GM12878 (cell line): ENCODE data around the gene COL27A1.

Experiments
- CHD2 ChIP-seq: IDR thresholded peaks from 2 replicates; pipeline ENCODE4 v1.6.1; 2011; ENCODE audit warnings: low read depth, low read length, improper control_type of control experiment, borderline replicate concordance
- CTCF ChIP-seq, 3 experiments: IDR thresholded peaks in 2 of 3; conservative IDR thresholded peaks in 1 of 3; 2 replicates each; pipeline ENCODE4 v1.5.1; 2011; ENCODE audit warnings: low read depth in 3 of 3, low read length in 3 of 3, mild to moderate bottlenecking in 3 of 3, control low read depth in 2 of 3, moderate library complexity in 2 of 3, inconsistent platforms in 1 of 3, mixed read lengths in 1 of 3; ENCODE audit not compliant: control insufficient read depth in 2 of 3, insufficient read depth in 1 of 3; ENCODE audit errors: extremely low read depth in 1 of 3
- E2F8 ChIP-seq: fragments of 450-650 bp; IDR thresholded peaks from 2 replicates; pipeline ENCODE4 v1.6.1; 2018; ENCODE audit warnings: mild to moderate bottlenecking, low read depth, moderate library complexity; ENCODE audit not compliant: partially characterized antibody
- EZH2 ChIP-seq: IDR thresholded peaks from 2 replicates; pipeline ENCODE4 v1.6.1; 2012; ENCODE audit warnings: low read depth, mild to moderate bottlenecking, control low read depth, inconsistent platforms, low read length, borderline replicate concordance; ENCODE audit not compliant: control insufficient read depth
- JUND ChIP-seq: IDR thresholded peaks from 2 replicates; pipeline ENCODE4 v1.6.1; 2012; ENCODE audit warnings: low read depth, mild to moderate bottlenecking, low read length, improper control_type of control experiment, moderate library complexity
- POLR2A ChIP-seq: IDR thresholded peaks from 2 replicates; pipeline ENCODE4 v1.6.1; 2011; ENCODE audit warnings: low read depth, mild to moderate bottlenecking, low read length

GRCh38 chr9:114238891-114239875, 83.8 kb downstream of the COL27A1 start:
- no peak for TF ChIP-seq E2F8
- TF ChIP-seq EZH2: no peak
- no peak for TF ChIP-seq JUND
- TF ChIP-seq CTCF (IDR thresholded peaks at IDR 0.05 in 2 of 3, conservative IDR thresholded peaks at IDR 0.05 in 1 of 3; ENCODE audit: control insufficient read depth in 2 of 3, extremely low read depth in 1 of 3, insufficient read depth in 1 of 3, low read depth in 3 of 3, low read length in 3 of 3): no peak
- no peak for TF ChIP-seq POLR2A
- TF ChIP-seq CHD2: no peak
